Activated T-helper 2 cell treated with anti-CD3 and anti-CD28 coated beads, Interferon-gamma antibody, Interleukin-2, Interleukin-4, amounts not matched to agents 10 μg/mL and 5 μg/mL and 100 μg/mL, durations not matched to agents 14 hours and 24 hours and 36 hours (primary cell): Measurements from ENCODE around the gene C3orf20. TPM values are rescaled to one million over a fixed set of nuclear protein-coding genes. Genes with fewer than 3 reads are reported as not detected.

Experiments
- DNase-seq: peaks from one replicate; pipeline ENCODE4 v3.0.0; 2021; ENCODE audit warnings: low spot score
- H3K27ac Mint-ChIP-seq: one replicate; pipeline ENCODE4 v1.8.0; 2021; ENCODE audit warnings: mixed read lengths
- H3K27me3 Mint-ChIP-seq: one replicate; pipeline ENCODE4 v1.8.0; 2021; ENCODE audit warnings: low read depth, mixed read lengths
- H3K36me3 Mint-ChIP-seq: one replicate; pipeline ENCODE4 v1.8.0; 2021; ENCODE audit warnings: low read depth, mixed read lengths
- H3K4me1 Mint-ChIP-seq: one replicate; pipeline ENCODE4 v1.8.0; 2021; ENCODE audit warnings: low read depth, mixed read lengths
- H3K4me3 Mint-ChIP-seq: one replicate; pipeline ENCODE4 v1.8.0; 2021; ENCODE audit warnings: low read depth, mild to moderate bottlenecking, moderate library complexity, mixed read lengths
- H3K9me3 Mint-ChIP-seq: one replicate; pipeline ENCODE4 v1.8.0; 2021; ENCODE audit warnings: mixed read lengths
- intact Hi-C: fragments of 100-400 bp; cut with micrococcal nuclease; formaldehyde crosslinking; loops from one replicate; pipeline ENCODE4 v1.15.1; 2023
- total RNA-seq: library from RNA; stranded (reverse); gene quantifications from 2 replicates; pipeline ENCODE4 v1.2.3, GENCODE V29; 2022

C3orf20 gene
- total RNA-seq, 1 donor from 2014 or later: 0.07 TPM

GRCh38 chr3:14758297-14758696, 83.4 kb downstream of the C3orf20 start:
- H3K36me3 Mint-ChIP-seq: no peaks in the 10 kb centered on the region
- H3K4me3 Mint-ChIP-seq: no peak overlapping the region
- DNase-seq: no peak
- H3K4me1 Mint-ChIP-seq: no peaks in the 10 kb centered on the region
- H3K9me3 Mint-ChIP-seq: no peaks in the 10 kb centered on the region
- H3K27me3 Mint-ChIP-seq: no peaks in the 10 kb centered on the region
- intact Hi-C loops: no loop called here
- no peak overlapping the region for H3K27ac Mint-ChIP-seq

GRCh38 chr3:14758959-14759358, 84.0 kb downstream of the C3orf20 start:
- Mint-ChIP-seq H3K36me3 (no peaks in the 10 kb centered on the region), H3K4me3 (no peak overlapping the region), H3K9me3 (no peaks in the 10 kb centered on the region), H3K27ac (no peak overlapping the region), H3K4me1 (no peaks in the 10 kb centered on the region), H3K27me3 (no peaks in the 10 kb centered on the region)
- intact Hi-C loops: no loop called here
- DNase-seq: no peak

DNA sequence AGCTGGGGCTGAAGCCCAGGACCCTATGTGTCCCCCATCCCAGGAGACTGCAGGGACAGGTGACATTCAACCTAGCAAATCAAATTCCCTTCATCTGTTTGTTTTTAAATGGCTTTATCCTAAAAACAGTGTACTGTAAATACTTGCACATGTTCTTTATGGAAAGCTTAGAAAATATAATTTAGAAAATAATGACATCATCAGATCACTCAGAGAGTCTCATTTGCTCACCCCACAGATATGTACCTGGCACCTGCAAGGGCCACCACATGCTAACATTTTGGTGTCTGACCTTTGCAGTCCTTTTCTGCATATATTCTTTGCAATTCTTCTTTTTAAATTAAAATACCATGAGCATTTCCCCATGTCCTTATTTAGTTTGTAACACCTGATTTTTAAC, 85.2 kb downstream of the C3orf20 start:
- intact Hi-C loops: no loop called here
- no peaks in the 10 kb centered on the region for H3K4me1 Mint-ChIP-seq
- H3K9me3 Mint-ChIP-seq: no peaks in the 10 kb centered on the region
- H3K27ac Mint-ChIP-seq: no peak overlapping the region
- H3K27me3 Mint-ChIP-seq: no peaks in the 10 kb centered on the region
- H3K4me3 Mint-ChIP-seq: no peak overlapping the region
- DNase-seq: no peak
- no peaks in the 10 kb centered on the region for H3K36me3 Mint-ChIP-seq

DNA sequence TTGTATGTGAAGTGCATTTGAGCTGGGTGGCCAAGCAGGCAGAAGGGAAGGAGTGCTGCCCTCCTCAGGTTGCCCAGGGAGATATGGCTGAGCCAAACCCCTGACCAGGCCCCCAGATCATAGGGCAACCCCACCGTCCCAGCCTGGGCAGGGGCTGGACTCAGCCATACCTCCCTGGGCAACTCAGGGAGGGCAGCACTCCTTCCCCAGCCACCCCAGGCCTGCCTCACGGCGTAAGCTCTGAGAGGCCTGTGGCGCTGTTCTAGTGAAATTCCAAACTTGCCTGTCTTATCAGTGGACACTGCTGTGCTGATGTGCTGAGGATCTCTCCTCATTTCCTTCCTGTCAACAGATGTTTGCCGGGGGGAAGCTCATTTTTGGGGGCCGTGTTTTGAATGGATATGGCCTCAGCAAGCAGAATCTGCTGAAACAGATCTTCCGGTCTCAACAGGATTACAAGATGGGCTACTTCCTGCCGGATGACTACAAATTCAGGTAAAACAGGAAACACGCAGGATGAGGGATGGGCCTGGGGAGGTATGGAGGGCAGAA, 86.3 kb downstream of the C3orf20 start:
- H3K4me3 Mint-ChIP-seq: no peak overlapping the region
- intact Hi-C loops: no loop called here
- DNase-seq: no peak
- no peaks in the 10 kb centered on the region for H3K4me1 Mint-ChIP-seq
- H3K27me3 Mint-ChIP-seq: no peaks in the 10 kb centered on the region
- H3K27ac Mint-ChIP-seq: no peak overlapping the region
- no peaks in the 10 kb centered on the region for H3K9me3 Mint-ChIP-seq
- H3K36me3 Mint-ChIP-seq: no peaks in the 10 kb centered on the region

DNA sequence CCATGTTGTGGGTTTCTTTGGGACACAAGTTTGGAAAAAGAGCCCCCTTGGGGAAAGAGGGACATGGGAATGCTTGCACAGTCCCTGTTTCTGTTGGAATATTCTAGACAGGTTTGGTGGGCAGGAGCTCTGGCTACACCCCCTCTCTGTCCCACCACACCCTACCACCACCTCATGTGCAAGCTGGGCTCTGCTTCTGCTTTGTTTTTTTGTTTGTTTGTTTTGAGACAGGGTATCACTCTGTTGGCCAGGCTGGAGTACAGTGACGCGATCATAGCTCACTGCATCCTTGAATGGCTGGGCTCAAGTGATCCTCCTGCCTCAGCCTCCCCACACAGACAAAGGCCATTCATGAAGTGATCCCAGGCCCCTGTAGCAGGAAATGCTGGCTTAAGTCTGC, 86.9 kb downstream of the C3orf20 start:
- Mint-ChIP-seq H3K9me3 (no peaks in the 10 kb centered on the region), H3K4me1 (no peaks in the 10 kb centered on the region), H3K4me3 (no peak overlapping the region)

GRCh38 chr3:14762701-14763100, 87.8 kb downstream of the C3orf20 start:
- Mint-ChIP-seq H3K36me3 (no peaks in the 10 kb centered on the region), H3K27ac (no peak overlapping the region), H3K27me3 (no peaks in the 10 kb centered on the region), H3K9me3 (no peaks in the 10 kb centered on the region), H3K4me3 (no peak overlapping the region), H3K4me1 (no peaks in the 10 kb centered on the region)
- DNase-seq: no peak
- intact Hi-C loops: no loop called here

More for the DNA sequence above, 86.9 kb downstream of the C3orf20 start:
- Mint-ChIP-seq H3K36me3 (no peaks in the 10 kb centered on the region), H3K27ac (no peak overlapping the region), H3K27me3 (no peaks in the 10 kb centered on the region)
- DNase-seq: no peak
- intact Hi-C loops: no loop called here

DNA sequence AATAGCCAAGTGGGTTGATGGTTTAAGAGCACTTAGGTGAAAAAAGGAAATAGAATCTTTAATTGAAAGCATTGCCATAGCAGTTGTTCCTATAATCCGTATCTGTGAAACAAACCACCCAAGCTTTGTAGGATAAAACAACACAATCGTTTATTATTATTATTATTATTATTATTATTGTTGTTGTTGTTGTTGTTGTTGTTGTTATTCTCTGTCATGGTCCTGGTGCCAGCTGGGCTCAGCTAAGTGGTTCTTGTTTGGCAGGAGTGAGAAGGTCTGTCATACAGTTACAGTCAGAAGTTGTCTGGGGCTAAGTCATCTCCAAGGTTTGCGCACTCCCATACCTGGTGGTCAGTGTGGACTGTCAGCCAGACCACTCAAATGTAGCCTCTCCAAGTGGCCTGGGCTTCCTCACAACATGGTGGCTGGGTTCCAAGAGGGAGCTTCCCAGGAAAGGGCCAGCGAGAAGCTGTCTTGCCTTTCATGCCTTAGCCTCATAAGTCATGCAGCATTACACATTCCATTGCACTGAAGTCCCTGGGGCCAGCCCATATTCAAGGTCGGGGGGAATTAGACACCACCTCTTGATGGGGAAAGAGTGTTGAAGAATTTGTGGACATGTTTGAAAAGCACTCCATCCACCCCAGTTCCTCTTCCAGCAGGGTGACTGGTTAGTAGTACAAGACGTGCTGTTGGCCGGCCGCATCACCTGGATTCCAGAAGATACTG, 89.6 kb downstream of the C3orf20 start:
- H3K4me3 Mint-ChIP-seq: no peak overlapping the region
- intact Hi-C loops: no loop called here
- DNase-seq: no peak
- H3K9me3 Mint-ChIP-seq: no peaks in the 10 kb centered on the region
- no peak overlapping the region for H3K27ac Mint-ChIP-seq
- no peaks in the 10 kb centered on the region for H3K4me1 Mint-ChIP-seq
- H3K36me3 Mint-ChIP-seq: no peaks in the 10 kb centered on the region
- no peaks in the 10 kb centered on the region for H3K27me3 Mint-ChIP-seq

DNA sequence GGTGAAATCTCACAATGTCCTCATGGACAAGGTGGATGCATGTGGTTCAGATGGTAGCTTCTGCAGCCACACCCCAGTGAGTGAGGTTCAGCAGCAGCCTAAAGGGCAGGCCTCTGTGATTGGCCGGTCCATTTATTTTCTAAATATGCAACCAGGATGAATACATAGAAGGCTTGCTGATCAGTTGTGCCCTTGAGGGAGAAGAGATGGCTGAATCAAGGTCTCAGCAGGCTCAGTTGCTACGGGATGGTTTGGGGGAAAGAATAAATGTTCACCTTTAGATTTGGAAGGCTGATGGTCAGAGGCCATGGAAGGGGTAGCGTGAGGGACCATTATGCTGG, 90.1 kb downstream of the C3orf20 start:
- intact Hi-C loops: no loop called here
- DNase-seq: no peak
- Mint-ChIP-seq H3K9me3 (no peaks in the 10 kb centered on the region), H3K27me3 (no peaks in the 10 kb centered on the region), H3K36me3 (no peaks in the 10 kb centered on the region), H3K4me1 (no peaks in the 10 kb centered on the region), H3K27ac (no peak overlapping the region), H3K4me3 (no peak overlapping the region)

DNA sequence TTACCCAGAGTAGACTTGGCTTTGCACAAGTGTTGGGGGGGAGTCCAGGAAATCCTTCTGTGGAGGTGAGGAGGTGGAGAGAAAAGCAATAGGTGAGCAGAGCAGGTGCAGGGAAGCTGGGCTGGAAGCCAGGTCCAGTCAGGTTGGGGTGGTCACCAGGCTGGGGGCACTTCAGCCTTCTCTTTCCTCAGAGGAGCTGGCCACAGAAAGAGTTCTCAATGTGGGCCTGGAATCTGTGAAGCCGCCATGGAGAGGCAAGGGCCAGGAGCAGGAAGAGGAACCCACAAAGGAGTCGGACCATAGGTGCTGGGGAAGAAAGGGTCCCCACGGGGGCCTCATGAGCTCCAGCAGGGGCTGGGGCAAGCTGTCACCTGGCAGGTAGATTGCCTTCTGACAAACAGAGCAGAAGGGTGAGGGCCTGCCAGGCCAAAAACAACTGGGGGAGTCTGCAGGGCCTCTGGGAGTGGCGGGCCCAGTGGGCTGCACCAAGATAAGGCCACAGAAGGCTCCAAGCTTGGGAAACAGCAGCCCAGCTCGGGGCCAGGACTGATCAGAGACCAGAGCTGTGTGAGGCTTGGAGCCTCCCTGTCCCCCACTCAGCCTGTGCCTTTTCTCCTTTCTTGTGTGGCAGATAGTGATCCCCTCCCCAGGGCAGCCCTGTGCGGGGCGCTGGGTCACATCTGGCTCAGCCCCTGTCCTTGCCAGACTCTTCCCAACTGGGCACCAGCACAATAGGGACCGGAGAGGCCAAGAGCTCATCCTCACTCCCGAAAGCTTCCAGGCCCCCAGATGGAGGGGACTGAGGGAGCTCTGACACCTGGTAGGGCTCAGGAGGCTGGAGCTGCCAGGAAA, 90.9 kb downstream of the C3orf20 start:
- no peaks in the 10 kb centered on the region for H3K27me3 Mint-ChIP-seq
- no peaks in the 10 kb centered on the region for H3K9me3 Mint-ChIP-seq
- H3K36me3 Mint-ChIP-seq: no peaks in the 10 kb centered on the region
- no peak overlapping the region for H3K27ac Mint-ChIP-seq
- H3K4me3 Mint-ChIP-seq: no peak overlapping the region
- DNase-seq: no peak
- H3K4me1 Mint-ChIP-seq: no peaks in the 10 kb centered on the region
- intact Hi-C loops: no loop called here

GRCh38 chr3:14766428-14767244, 91.7 kb downstream of the C3orf20 start:
- Mint-ChIP-seq H3K4me1 (no peaks in the 10 kb centered on the region), H3K36me3 (no peaks in the 10 kb centered on the region), H3K27ac (no peak overlapping the region), H3K9me3 (no peaks in the 10 kb centered on the region), H3K4me3 (no peak overlapping the region), H3K27me3 (no peaks in the 10 kb centered on the region)
- DNase-seq: no peak
- intact Hi-C loops: no loop called here

- Mint-ChIP-seq H3K27me3 (no peaks in the 10 kb centered on the region), H3K4me1 (no peaks in the 10 kb centered on the region), H3K36me3 (no peaks in the 10 kb centered on the region), H3K4me3 (no peak overlapping the region), H3K27ac (no peak overlapping the region), H3K9me3 (no peaks in the 10 kb centered on the region)
- DNase-seq: no peak
- intact Hi-C loops: no loop called here
Observed at GRCh38 chr3:14767245-14768051, 92.5 kb downstream of the C3orf20 start.

- intact Hi-C loops: no loop called here
- no peak for DNase-seq
- Mint-ChIP-seq H3K9me3 (no peaks in the 10 kb centered on the region), H3K4me3 (no peak overlapping the region), H3K36me3 (no peaks in the 10 kb centered on the region), H3K27me3 (no peaks in the 10 kb centered on the region), H3K27ac (no peak overlapping the region), H3K4me1 (no peaks in the 10 kb centered on the region)
Observed at GRCh38 chr3:14768182-14768790, 93.3 kb downstream of the C3orf20 start.
